GM12801 (cell line): ENCODE measurements around the gene SCRT2.

Experiments used
- TF ChIP-seq, protein P1 (sequence below): IDR thresholded peaks from one replicate; pipeline ENCODE4 v1.5.1; 2011; ENCODE audit warnings: control low read depth; ENCODE audit not compliant: insufficient read length; ENCODE audit errors: extremely low read depth

SCRT2 gene

DNA sequence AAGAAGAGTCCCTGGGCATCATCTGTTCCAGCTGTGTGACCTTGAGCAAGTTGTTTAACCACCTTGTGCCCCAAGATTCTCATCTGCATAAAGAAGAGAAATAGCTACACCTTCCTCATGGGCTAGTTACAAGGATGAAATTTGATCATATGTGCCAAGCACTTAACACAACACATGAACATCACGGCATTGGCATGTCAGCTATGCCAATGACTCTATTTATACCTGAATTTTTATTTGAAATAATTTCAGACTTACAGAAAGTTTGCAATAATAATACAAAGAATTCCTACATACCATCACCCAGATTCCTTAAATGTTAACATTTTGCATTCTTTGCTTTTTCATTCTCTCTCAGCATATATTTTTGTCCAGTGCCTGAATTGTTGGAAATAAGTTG is 44.5 kb downstream of the SCRT2 start:
- TF ChIP-seq, protein P1, sequence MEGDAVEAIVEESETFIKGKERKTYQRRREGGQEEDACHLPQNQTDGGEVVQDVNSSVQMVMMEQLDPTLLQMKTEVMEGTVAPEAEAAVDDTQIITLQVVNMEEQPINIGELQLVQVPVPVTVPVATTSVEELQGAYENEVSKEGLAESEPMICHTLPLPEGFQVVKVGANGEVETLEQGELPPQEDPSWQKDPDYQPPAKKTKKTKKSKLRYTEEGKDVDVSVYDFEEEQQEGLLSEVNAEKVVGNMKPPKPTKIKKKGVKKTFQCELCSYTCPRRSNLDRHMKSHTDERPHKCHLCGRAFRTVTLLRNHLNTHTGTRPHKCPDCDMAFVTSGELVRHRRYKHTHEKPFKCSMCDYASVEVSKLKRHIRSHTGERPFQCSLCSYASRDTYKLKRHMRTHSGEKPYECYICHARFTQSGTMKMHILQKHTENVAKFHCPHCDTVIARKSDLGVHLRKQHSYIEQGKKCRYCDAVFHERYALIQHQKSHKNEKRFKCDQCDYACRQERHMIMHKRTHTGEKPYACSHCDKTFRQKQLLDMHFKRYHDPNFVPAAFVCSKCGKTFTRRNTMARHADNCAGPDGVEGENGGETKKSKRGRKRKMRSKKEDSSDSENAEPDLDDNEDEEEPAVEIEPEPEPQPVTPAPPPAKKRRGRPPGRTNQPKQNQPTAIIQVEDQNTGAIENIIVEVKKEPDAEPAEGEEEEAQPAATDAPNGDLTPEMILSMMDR = no peak

DNA sequence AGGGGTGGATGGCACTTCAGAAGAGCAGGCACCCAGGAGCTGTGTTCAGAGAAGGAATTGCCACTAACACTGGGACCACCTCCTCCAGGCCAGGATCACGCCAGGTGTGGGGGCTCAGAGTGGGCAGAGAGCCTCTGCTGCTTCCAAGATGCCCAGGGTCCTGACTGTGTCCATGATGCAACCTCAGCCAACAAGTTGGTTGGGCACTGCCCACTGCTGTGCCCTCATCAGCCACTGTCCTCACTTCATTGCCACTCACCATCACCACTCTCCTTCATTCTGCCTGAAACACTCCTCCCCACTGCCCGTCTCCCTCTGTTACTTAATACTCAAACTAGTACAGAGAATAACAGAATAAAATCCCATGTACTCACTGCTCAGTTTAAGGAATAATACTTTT is 49.0 kb downstream of the SCRT2 start:
- TF ChIP-seq, protein P1 = no peak

DNA sequence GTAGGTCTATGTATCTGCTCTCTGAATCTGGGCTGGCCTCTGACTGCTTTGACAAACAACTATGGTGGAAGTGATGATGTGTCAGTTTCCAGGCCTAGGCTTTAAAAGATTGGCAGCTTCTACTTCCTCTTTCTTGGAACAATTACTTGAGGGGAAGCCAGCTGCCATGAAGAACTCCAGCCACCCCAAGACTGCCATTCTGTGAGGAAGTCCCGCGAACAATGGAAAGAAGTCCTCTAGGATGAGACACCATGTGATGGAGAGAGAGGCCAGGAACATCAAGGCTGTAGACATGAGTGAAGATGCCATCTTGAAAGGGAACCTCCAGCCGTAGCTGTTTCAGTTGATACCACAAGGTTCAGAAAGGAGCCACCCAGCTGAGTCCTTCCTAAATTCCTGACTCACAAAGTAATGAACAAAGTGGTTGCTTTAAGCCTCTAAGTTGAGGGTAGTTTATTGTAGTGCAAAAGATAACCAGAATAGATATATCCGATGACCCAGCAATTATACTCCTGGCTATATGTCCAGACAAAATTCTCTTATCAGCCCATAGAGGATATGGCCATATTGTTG is 50.2 kb downstream of the SCRT2 start:
- TF ChIP-seq, protein P1 = no peak

DNA sequence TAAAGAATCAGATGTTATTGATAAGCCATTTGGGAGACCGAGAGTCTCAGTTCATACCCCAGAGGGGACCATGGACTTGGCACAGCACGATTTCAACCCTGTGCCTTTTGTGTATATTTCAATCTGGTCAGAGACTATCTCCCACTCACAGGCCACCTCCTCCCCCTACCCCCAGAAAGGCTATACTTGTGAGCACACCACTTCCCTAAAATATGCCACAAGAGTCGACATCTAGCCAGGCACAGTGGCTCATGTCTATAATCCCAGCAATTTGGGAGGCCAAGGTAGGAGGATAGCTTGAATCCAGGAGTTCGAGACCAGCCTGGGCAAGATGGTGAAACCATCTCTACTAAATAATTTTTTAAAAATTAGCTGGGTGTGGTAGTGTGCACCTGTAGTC is 51.9 kb downstream of the SCRT2 start:
- TF ChIP-seq, protein P1 = no peak

DNA sequence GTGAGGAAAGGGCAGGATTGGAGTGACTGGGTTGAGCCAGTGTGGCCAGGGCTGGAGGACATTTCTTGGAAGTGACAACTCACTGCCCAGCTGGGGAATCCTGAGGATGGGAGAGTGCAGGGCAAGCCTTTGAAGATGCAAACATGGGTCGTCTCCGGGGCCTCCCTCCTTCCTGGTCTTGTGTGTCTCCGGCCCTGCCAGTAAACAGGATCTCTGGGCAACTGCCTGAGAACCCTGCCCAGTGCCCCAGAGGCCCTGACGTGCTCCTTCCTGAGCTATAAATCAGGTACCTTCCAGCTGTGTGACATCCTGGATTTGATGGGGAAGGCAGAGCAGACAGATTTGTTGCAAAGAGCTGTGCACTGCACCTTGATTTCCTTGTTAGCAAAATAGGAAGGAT is 52.6 kb downstream of the SCRT2 start:
- TF ChIP-seq, protein P1 = no peak

DNA sequence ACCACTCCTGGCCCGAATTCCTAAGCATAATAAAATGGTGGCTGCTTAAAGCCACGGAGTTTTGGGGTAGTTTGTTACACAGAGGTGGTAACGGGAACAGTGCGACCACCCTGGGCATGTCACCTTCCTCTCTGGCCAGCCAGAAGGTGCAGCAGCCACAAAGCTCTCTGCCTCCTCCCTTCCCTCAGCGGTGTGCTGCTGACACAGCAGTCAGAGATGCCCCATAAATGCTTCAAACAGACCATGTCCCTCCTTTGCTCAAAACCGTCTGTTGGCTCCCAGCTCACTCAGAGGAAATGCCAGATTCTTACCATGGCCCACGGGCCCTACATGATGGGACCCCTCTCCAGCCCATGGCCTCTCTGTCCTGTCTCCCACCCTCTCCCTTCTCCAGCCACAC is 53.4 kb downstream of the SCRT2 start:
- TF ChIP-seq, protein P1 = no peak

DNA sequence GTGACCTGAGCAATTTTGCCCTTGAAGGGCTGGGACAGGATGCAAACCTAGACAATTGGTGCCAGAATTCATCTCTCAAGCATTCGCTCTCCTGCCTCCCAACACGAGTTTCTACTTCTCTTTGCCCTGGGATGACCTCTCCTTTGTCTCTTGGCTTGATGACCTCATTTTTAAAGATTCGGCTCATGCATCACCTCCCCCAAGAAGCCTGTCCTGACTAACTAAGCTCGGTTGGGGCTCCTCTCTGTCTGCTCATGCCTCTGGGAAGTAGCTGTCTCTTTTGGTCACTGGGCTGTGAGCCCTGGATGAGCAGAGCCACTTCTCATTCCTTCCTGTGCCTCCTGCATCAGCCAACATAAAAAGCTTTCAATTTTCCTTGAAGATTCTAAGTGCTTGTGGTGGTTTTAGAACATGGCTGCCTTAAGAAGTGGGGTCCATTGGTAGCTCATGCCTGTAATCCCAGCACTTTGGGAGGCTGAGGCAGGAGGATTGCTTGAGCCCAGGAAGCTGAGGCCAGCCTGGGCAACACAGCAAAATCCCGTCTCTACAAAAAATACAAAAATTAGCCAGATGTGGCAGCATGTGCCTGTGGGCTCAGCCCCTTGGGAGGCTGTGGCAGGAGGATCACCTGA is 54.4 kb downstream of the SCRT2 start:
- TF ChIP-seq, protein P1 = no peak
